ENCODE results near the gene LAMA3. TPM values are rescaled to one million over a fixed set of nuclear protein-coding genes. Genes with fewer than 3 reads are reported as not detected.

The LAMA3 gene
- total and polyA plus RNA-seq, 4 donors = 0.26 to 3.9 (median 0.37) TPM

DNA sequence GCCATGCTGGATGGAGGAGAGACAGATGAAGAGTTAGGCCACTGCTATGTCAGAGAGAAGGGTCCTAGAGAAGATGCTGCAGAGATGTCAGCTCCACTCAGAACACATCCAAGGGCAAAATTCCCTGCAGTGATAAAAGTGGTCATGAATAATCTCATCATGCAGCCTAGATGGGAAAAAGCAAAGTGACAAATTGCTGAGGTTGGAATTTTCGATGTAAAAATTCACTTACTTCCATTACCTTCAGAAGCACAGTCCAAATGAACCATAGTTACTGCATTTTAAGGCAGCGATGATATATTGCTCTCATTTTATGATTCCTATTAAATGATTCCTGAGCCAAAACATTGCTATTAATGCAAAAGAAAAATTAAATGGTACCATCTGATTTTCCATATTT, 43.0 kb upstream of the LAMA3 start:
- no peak for DNase-seq (ENCODE audit: low spot score)
- Histone ChIP-seq H3K9ac (ENCODE audit: low read depth in 1 of 2, low read length in 2 of 2) (no peak overlapping the region), H3K4me1 (ENCODE audit: control insufficient read depth in 4 of 4, insufficient read depth in 4 of 4, low read length in 3 of 4) (no peaks in the 10 kb centered on the region), H3K27ac (ENCODE audit: low read depth in 1 of 2, low read length in 2 of 2) (no peak overlapping the region), H3K9me3 (ENCODE audit: control insufficient read depth in 4 of 4, low read length in 3 of 4) (peaks cover 5 to 12% (median 7%) of the 10 kb centered on the region in 4 donors), H3K4me3 (ENCODE audit: low read depth in 1 of 3, low read length in 3 of 3) (no peak overlapping the region), H3K27me3 (ENCODE audit: control insufficient read depth in 4 of 4, insufficient read depth in 4 of 4, low read length in 3 of 4) (no peaks in the 10 kb centered on the region), H3K36me3 (ENCODE audit: control insufficient read depth in 4 of 4, insufficient read depth in 3 of 4, low read depth in 1 of 4, low read length in 3 of 4) (no peaks in the 10 kb centered on the region)
- whole genome bisulfite sequencing = 86% methylated on average over 2 of the region's 2 CpGs
- TF ChIP-seq HNF4A (conservative IDR thresholded peaks at IDR 0.05) (no peak), RAD21 (IDR thresholded peaks at IDR 0.05) (no peak), SP1 (IDR thresholded peaks at IDR 0.05) (no peak), NR2F2 (IDR thresholded peaks at IDR 0.05) (no peak), FOXA1 (IDR thresholded peaks at IDR 0.05) (no peak), TAF1 (conservative IDR thresholded peaks at IDR 0.05) (no peak), RXRA (IDR thresholded peaks at IDR 0.05) (no peak), GABPA (IDR thresholded peaks at IDR 0.05 in 1 of 2, conservative IDR thresholded peaks at IDR 0.05 in 1 of 2) (no peak), JUND (IDR thresholded peaks at IDR 0.05) (no peak), EGR1 (IDR thresholded peaks at IDR 0.05; ENCODE audit: low read depth in 2 of 2) (no peak), YY1 (IDR thresholded peaks at IDR 0.05) (no peak), HNF4G (IDR thresholded peaks at IDR 0.05) (no peak)
- TF ChIP-seq, protein P1, sequence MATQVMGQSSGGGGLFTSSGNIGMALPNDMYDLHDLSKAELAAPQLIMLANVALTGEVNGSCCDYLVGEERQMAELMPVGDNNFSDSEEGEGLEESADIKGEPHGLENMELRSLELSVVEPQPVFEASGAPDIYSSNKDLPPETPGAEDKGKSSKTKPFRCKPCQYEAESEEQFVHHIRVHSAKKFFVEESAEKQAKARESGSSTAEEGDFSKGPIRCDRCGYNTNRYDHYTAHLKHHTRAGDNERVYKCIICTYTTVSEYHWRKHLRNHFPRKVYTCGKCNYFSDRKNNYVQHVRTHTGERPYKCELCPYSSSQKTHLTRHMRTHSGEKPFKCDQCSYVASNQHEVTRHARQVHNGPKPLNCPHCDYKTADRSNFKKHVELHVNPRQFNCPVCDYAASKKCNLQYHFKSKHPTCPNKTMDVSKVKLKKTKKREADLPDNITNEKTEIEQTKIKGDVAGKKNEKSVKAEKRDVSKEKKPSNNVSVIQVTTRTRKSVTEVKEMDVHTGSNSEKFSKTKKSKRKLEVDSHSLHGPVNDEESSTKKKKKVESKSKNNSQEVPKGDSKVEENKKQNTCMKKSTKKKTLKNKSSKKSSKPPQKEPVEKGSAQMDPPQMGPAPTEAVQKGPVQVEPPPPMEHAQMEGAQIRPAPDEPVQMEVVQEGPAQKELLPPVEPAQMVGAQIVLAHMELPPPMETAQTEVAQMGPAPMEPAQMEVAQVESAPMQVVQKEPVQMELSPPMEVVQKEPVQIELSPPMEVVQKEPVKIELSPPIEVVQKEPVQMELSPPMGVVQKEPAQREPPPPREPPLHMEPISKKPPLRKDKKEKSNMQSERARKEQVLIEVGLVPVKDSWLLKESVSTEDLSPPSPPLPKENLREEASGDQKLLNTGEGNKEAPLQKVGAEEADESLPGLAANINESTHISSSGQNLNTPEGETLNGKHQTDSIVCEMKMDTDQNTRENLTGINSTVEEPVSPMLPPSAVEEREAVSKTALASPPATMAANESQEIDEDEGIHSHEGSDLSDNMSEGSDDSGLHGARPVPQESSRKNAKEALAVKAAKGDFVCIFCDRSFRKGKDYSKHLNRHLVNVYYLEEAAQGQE (IDR thresholded peaks at IDR 0.05) = no peak
- TF ChIP-seq, protein P2, sequence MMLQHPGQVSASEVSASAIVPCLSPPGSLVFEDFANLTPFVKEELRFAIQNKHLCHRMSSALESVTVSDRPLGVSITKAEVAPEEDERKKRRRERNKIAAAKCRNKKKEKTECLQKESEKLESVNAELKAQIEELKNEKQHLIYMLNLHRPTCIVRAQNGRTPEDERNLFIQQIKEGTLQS (IDR thresholded peaks at IDR 0.05) = no peak
- TF ChIP-seq, protein P3, sequence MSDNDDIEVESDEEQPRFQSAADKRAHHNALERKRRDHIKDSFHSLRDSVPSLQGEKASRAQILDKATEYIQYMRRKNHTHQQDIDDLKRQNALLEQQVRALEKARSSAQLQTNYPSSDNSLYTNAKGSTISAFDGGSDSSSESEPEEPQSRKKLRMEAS (IDR thresholded peaks at IDR 0.05) = no peak
- TF ChIP-seq, protein P4, sequence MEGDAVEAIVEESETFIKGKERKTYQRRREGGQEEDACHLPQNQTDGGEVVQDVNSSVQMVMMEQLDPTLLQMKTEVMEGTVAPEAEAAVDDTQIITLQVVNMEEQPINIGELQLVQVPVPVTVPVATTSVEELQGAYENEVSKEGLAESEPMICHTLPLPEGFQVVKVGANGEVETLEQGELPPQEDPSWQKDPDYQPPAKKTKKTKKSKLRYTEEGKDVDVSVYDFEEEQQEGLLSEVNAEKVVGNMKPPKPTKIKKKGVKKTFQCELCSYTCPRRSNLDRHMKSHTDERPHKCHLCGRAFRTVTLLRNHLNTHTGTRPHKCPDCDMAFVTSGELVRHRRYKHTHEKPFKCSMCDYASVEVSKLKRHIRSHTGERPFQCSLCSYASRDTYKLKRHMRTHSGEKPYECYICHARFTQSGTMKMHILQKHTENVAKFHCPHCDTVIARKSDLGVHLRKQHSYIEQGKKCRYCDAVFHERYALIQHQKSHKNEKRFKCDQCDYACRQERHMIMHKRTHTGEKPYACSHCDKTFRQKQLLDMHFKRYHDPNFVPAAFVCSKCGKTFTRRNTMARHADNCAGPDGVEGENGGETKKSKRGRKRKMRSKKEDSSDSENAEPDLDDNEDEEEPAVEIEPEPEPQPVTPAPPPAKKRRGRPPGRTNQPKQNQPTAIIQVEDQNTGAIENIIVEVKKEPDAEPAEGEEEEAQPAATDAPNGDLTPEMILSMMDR (IDR thresholded peaks at IDR 0.05; ENCODE audit: low read depth, low read length, missing input control) = no peak

DNA sequence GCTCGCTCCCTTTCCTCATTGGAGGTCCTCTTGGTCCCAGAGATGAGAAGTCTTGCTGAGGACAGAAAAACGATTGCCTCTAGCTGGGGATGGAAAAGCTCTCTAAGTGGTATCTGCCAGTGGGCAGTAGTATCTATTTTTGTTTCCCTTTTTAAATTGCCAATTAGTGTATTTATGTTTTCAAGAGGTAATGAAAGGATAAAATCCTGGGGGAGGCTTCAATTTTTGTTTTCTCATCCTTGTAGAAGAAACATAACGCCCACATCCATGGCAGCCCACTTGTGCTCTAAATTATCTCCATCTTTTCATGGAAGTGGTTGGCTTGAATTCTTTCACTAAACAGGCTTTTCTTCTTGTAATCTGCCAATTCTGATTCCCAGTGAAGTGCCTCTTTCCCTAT, 40.8 kb upstream of the LAMA3 start:
- Histone ChIP-seq H3K4me1 (ENCODE audit: control insufficient read depth in 4 of 4, insufficient read depth in 4 of 4, low read length in 3 of 4) (no peaks in the 10 kb centered on the region), H3K27ac (ENCODE audit: low read depth in 1 of 2, low read length in 2 of 2) (no peak overlapping the region), H3K36me3 (ENCODE audit: control insufficient read depth in 4 of 4, insufficient read depth in 3 of 4, low read depth in 1 of 4, low read length in 3 of 4) (no peaks in the 10 kb centered on the region), H3K9ac (ENCODE audit: low read depth in 1 of 2, low read length in 2 of 2) (no peak overlapping the region), H3K9me3 (ENCODE audit: control insufficient read depth in 4 of 4, low read length in 3 of 4) (no peaks in the 10 kb centered on the region), H3K27me3 (ENCODE audit: control insufficient read depth in 4 of 4, insufficient read depth in 4 of 4, low read length in 3 of 4) (no peaks in the 10 kb centered on the region), H3K4me3 (ENCODE audit: low read depth in 1 of 3, low read length in 3 of 3) (no peak overlapping the region)
- no peak for DNase-seq (ENCODE audit: low spot score)
- TF ChIP-seq EGR1 (IDR thresholded peaks at IDR 0.05; ENCODE audit: low read depth in 2 of 2) (no peak), HNF4G (IDR thresholded peaks at IDR 0.05) (no peak), NR2F2 (IDR thresholded peaks at IDR 0.05) (no peak), FOXA1 (IDR thresholded peaks at IDR 0.05) (no peak), SP1 (IDR thresholded peaks at IDR 0.05) (no peak), RXRA (IDR thresholded peaks at IDR 0.05) (no peak), JUND (IDR thresholded peaks at IDR 0.05) (no peak), RAD21 (IDR thresholded peaks at IDR 0.05) (no peak)
- TF ChIP-seq, protein P4 (IDR thresholded peaks at IDR 0.05; ENCODE audit: low read depth, low read length, missing input control) = no peak
- TF ChIP-seq, protein P1 (IDR thresholded peaks at IDR 0.05) = no peak
- TF ChIP-seq, protein P2 (IDR thresholded peaks at IDR 0.05) = no peak
- 91% methylated on average over 3 of the region's 3 CpGs for WGBS
